A549 (cell line): ENCODE results near the gene DIS3L2.

Source experiments
- CBX2 ChIP-seq: fragments of 200-600 bp; sonication (generic); IDR thresholded peaks from 2 replicates; pipeline ENCODE4 v1.6.1; 2016; ENCODE audit warnings: low read depth, mild to moderate bottlenecking, borderline replicate concordance
- CEBPB ChIP-seq, 2 experiments: fragments of >200 bp in 1 of 2; sonication (Bioruptor Twin) in 1 of 2; formaldehyde crosslinking in 1 of 2; IDR thresholded peaks; 2 replicates each; pipeline ENCODE4 v1.6.1; 2012 to 2016
- CTCF ChIP-seq: fragments of >200 bp; sonication (Bioruptor Twin); formaldehyde crosslinking; IDR thresholded peaks from 3 replicates; pipeline ENCODE4 v1.5.1; 2016
- EHMT2 ChIP-seq: fragments of 200-600 bp; sonication (generic); IDR thresholded peaks from 2 replicates; pipeline ENCODE4 v1.6.1; 2016; ENCODE audit warnings: antibody characterized with exemption, low read depth, mild to moderate bottlenecking, moderate library complexity
- EP300 ChIP-seq, 2 experiments: fragments of >200 bp; sonication (Bioruptor Twin); formaldehyde crosslinking; IDR thresholded peaks; 2 replicates in 1 of 2; 3 replicates in 1 of 2; pipeline ENCODE4 v1.6.1; 2016 to 2017
- HDAC2 ChIP-seq: fragments of 200-600 bp; sonication (generic); IDR thresholded peaks from 2 replicates; pipeline ENCODE4 v1.6.1; 2016
- HEYL ChIP-seq: fragments of 250-450 bp; sonication (Bioruptor Pico); IDR thresholded peaks from 2 replicates; pipeline ENCODE4 v1.8.0; 2021; ENCODE audit warnings: mild to moderate bottlenecking, moderate library complexity
- KDM1A ChIP-seq: fragments of 200-600 bp; sonication (generic); IDR thresholded peaks from 2 replicates; pipeline ENCODE4 v1.6.1; 2016; ENCODE audit warnings: low read depth, mild to moderate bottlenecking
- MAX ChIP-seq: IDR thresholded peaks from 2 replicates; pipeline ENCODE4 v1.6.1; 2012
- POLR2A ChIP-seq: IDR thresholded peaks from 2 replicates; pipeline ENCODE4 v1.6.1; 2012; ENCODE audit warnings: mild to moderate bottlenecking, low read length
- RNF2 ChIP-seq: fragments of 200-600 bp; sonication (generic); IDR thresholded peaks from 2 replicates; pipeline ENCODE4 v1.6.1; 2016; ENCODE audit warnings: low read depth, mild to moderate bottlenecking, antibody characterized with exemption, moderate library complexity, borderline replicate concordance
- USF2 ChIP-seq: fragments of 450-650 bp; IDR thresholded peaks from 2 replicates; pipeline ENCODE4 v1.6.1; 2014; ENCODE audit warnings: antibody characterized with exemption

GRCh38 chr2:231966886-231967285 lies 5.4 kb downstream of the DIS3L2 start:
- no peak for TF ChIP-seq CTCF
- no peak for TF ChIP-seq EP300 (IDR thresholded peaks at IDR 0.05)
- TF ChIP-seq KDM1A: no peak
- no peak for TF ChIP-seq CEBPB (IDR thresholded peaks at IDR 0.05)
- no peak for TF ChIP-seq EHMT2
- TF ChIP-seq MAX: no peak
- no peak for TF ChIP-seq USF2
- TF ChIP-seq CBX2: no peak
- no peak for TF ChIP-seq HEYL (CRISPR knock-in tag)
- TF ChIP-seq RNF2: no peak
- no peak for TF ChIP-seq HDAC2
- TF ChIP-seq POLR2A: no peak
